HG02885 (cell line): ENCODE results near the gene CCBE1.
"Not testable (repeated sequence)": the region's sequence is repeated elsewhere in the genome, so short reads cannot be mapped to it uniquely, and the experiment has no call there.

ENCODE experiments used
- ATAC-seq: cut with Tn5 transposase; IDR thresholded peaks from one replicate; pipeline ENCODE4 v1.9.1; 2021; ENCODE audit warnings: mild to moderate bottlenecking; ENCODE audit not compliant: unreplicated experiment, poor library complexity

CCBE1 gene

GRCh38 chr18:59697236-59697932, at the start of gene CCBE1:
Gene CCBE1, minus strand, starts transcription at chr18:59697423.
- peak; percentile 77 for ATAC-seq

GRCh38 chr18:59744271-59744721, 47.1 kb upstream of the CCBE1 start:
- no peak for ATAC-seq

- ATAC-seq: no peak
These were observed 46.3 kb upstream of the CCBE1 start for GRCh38 chr18:59743566-59743965.

- ATAC-seq: no peak
These were observed 45.3 kb upstream of the CCBE1 start for GRCh38 chr18:59742325-59743111.

GRCh38 chr18:59740141-59740540, 42.9 kb upstream of the CCBE1 start:
- no peak for ATAC-seq

- ATAC-seq: no peak
These were observed 40.6 kb upstream of the CCBE1 start for GRCh38 chr18:59737776-59738300.

GRCh38 chr18:59737335-59737734, 40.1 kb upstream of the CCBE1 start:
- not testable (repeated sequence) for ATAC-seq

- no peak for ATAC-seq
These were observed 38.8 kb upstream of the CCBE1 start for GRCh38 chr18:59736061-59736460.

GRCh38 chr18:59735269-59735860, 38.1 kb upstream of the CCBE1 start:
- no peak for ATAC-seq

GRCh38 chr18:59733421-59733820, 36.2 kb upstream of the CCBE1 start:
- ATAC-seq: no peak

- no peak for ATAC-seq
These were observed 33.7 kb upstream of the CCBE1 start for GRCh38 chr18:59730896-59731295.

GRCh38 chr18:59729781-59730180, 32.6 kb upstream of the CCBE1 start:
- no peak for ATAC-seq

GRCh38 chr18:59728816-59729215, 31.6 kb upstream of the CCBE1 start:
- ATAC-seq: no peak

- ATAC-seq: no peak
These were observed 27.9 kb upstream of the CCBE1 start for GRCh38 chr18:59725142-59725541.

- no peak for ATAC-seq
These were observed 26.9 kb upstream of the CCBE1 start for GRCh38 chr18:59724103-59724502.

GRCh38 chr18:59721931-59722330, 24.7 kb upstream of the CCBE1 start:
- no peak for ATAC-seq

GRCh38 chr18:59721211-59721610, 24.0 kb upstream of the CCBE1 start:
- no peak for ATAC-seq

GRCh38 chr18:59719544-59720181, 22.4 kb upstream of the CCBE1 start:
- ATAC-seq: no peak

- ATAC-seq: no peak
These were observed 21.4 kb upstream of the CCBE1 start for GRCh38 chr18:59718464-59719157.

- no peak for ATAC-seq
These were observed 20.9 kb upstream of the CCBE1 start for GRCh38 chr18:59718108-59718463.
